Measurements from ENCODE around the gene GATAD2A. TPM values are rescaled to one million over a fixed set of nuclear protein-coding genes. Genes with fewer than 3 reads are reported as not detected.

GATAD2A gene
- total and polyA plus RNA-seq, 2 of the 8 experiments (the other 6 are each of a cell fraction or from before 2014, with no cell fraction given): 38.4 to 205 TPM

GRCh38 chr19:19493841-19494546, 88.5 kb downstream of the GATAD2A start (continued):
- no peak for TF ChIP-seq CTBP2 (IDR thresholded peaks at IDR 0.05; ENCODE audit: borderline replicate concordance, insufficient read depth, insufficient read length, low read length)
- TF ChIP-seq HDAC2 (IDR thresholded peaks at IDR 0.05; ENCODE audit: borderline replicate concordance in 1 of 2, low read depth in 2 of 2, low read length in 2 of 2): no peak

Measured in H1 (cell line).